ENCODE data around the gene DUS3L. TPM values are rescaled to one million over a fixed set of nuclear protein-coding genes. Genes with fewer than 3 reads are reported as not detected.

Gene DUS3L
- polyA plus RNA-seq, 1 experiment = 13.7 TPM

DNA sequence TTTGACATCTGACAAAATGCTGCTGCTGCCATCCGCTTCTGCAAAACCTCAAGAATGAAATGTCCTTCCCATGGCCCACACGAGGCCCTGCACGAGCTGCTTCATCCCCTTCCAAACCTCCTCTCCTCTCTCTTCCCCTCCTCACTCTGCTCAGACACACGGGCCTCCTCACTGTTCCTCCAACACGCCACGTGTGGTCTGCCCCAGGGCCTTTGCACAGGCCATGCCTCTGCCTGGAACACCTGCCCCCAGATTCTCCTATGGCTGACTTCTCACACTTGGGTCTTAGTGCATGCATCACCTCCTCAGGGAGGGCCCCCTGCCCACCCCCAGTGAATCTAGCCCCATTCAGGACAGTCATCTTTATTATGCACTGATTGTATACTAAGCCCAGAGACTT is 29.8 kb upstream of the DUS3L start:
- TF ChIP-seq, protein P1, sequence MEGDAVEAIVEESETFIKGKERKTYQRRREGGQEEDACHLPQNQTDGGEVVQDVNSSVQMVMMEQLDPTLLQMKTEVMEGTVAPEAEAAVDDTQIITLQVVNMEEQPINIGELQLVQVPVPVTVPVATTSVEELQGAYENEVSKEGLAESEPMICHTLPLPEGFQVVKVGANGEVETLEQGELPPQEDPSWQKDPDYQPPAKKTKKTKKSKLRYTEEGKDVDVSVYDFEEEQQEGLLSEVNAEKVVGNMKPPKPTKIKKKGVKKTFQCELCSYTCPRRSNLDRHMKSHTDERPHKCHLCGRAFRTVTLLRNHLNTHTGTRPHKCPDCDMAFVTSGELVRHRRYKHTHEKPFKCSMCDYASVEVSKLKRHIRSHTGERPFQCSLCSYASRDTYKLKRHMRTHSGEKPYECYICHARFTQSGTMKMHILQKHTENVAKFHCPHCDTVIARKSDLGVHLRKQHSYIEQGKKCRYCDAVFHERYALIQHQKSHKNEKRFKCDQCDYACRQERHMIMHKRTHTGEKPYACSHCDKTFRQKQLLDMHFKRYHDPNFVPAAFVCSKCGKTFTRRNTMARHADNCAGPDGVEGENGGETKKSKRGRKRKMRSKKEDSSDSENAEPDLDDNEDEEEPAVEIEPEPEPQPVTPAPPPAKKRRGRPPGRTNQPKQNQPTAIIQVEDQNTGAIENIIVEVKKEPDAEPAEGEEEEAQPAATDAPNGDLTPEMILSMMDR (IDR thresholded peaks at IDR 0.05; ENCODE audit: insufficient read depth, low read depth, low read length) = no peak
- H3K27me3 ChIP-seq (ENCODE audit: control insufficient read depth, insufficient read depth, low read length) = no peaks in the 10 kb centered on the region
- H3K4me3 ChIP-seq (ENCODE audit: low read depth, low read length) = no peak overlapping the region
- POLR2A ChIA-PET = no interaction called here
- no peak for DNase-seq (ENCODE audit: low read depth)
- CTCF ChIA-PET = interaction anchor here (4.7 kb wide), 1 partner anchor 17 kb away, joined by 21 read pairs; no protein-coding TSS in a partner anchor
- no peaks in the 10 kb centered on the region for H3K36me3 ChIP-seq (ENCODE audit: control insufficient read depth, insufficient read depth, low read length)

DNA sequence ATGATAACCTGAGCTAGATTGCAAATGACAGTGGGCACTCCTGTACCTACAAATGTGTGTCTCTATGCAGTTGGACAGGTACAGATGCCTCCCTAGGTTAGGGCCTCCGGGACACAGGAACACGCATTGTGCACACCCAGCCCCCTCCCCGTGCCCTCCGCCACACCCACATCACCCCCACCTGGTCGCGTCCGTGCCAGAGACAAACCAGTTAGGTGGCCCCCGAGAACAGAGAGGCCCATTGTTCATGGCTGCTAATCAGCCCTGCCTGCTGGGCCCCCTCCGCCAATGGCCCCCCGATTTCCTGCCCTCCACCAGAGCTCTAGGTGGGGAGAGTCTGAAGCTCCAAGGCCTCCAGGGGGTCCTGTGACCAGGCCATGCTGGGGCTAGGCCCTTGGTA is 27.6 kb upstream of the DUS3L start:
- CTCF ChIA-PET = interaction anchor here (0.5 to 1.1 kb wide), 2 partner anchors 11 to 14 kb away, joined by 3 to 4 read pairs; partner anchors contain the start of gene NRTN
- no peaks in the 10 kb centered on the region for H3K36me3 ChIP-seq (ENCODE audit: control insufficient read depth, insufficient read depth, low read length)
- TF ChIP-seq, protein P1 (IDR thresholded peaks at IDR 0.05; ENCODE audit: insufficient read depth, low read depth, low read length) = no peak
- peaks cover 3% of the 10 kb centered on the region; the same call in 1 of the 2 replicates for H3K27me3 ChIP-seq (ENCODE audit: control insufficient read depth, insufficient read depth, low read length)
- H3K4me3 ChIP-seq (ENCODE audit: low read depth, low read length) = no peak overlapping the region
- no peak for DNase-seq (ENCODE audit: low read depth)
- POLR2A ChIA-PET = no interaction called here

DNA sequence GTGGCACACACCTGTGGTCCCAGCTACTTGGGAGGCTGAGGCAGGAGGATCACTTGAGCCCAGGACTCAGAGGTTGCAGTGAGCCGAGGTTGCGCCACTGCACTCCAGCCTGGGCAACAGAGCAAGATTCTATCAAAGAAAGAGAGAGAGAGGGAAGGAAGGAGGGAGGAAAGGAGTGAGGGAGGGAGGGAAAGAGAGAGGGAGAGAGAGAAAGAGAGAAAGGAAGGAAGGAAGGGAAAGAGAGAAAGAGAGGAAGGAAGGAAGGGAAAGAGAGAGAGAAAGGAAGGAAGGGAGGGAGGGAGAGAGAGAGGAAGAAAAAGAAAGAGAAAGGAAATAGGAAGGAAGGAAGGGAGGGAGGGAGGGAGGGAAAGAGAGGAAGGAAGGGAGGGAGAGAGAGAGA is 26.3 kb upstream of the DUS3L start:
- H3K4me3 ChIP-seq (ENCODE audit: low read depth, low read length) = no peak overlapping the region
- ChIA-PET CTCF (interaction anchor here (1.1 kb wide), 1 partner anchor 13 kb away, joined by 3 read pairs; the partner anchor contains the start of gene NRTN), POLR2A (no interaction called here)
- H3K27me3 ChIP-seq (ENCODE audit: control insufficient read depth, insufficient read depth, low read length) = peaks cover 3% of the 10 kb centered on the region; the same call in 1 of the 2 replicates
- no peaks in the 10 kb centered on the region for H3K36me3 ChIP-seq (ENCODE audit: control insufficient read depth, insufficient read depth, low read length)
- DNase-seq (ENCODE audit: low read depth) = no peak
- TF ChIP-seq, protein P1 (IDR thresholded peaks at IDR 0.05; ENCODE audit: insufficient read depth, low read depth, low read length) = no peak

DNA sequence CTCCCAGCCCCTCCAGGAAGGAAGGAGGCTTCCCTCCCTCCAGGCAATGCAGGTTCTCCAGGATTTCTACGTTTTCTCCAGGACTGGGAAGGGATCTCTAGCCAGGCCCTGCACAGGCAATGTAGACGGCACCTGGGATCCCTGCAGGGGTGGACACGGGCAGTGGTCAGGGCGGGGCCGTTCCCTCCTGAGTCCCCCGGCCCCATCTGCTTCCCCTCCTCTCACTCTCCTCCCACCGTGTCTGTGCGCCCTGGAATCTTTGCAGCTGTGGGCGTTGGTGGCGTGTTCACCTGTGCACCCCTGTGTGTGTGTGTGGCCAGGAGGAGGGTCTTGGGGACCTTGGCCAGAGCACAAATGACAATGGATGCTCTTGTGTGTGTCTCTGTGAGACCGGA is 23.9 kb upstream of the DUS3L start:
- ChIA-PET POLR2A (no interaction called here), CTCF (interaction anchor here (0.5 to 1.3 kb wide), 2 partner anchors 11 to 20 kb away, joined by 3 to 5 read pairs; no protein-coding TSS in a partner anchor)
- Histone ChIP-seq H3K36me3 (ENCODE audit: control insufficient read depth, insufficient read depth, low read length) (no peaks in the 10 kb centered on the region), H3K27me3 (ENCODE audit: control insufficient read depth, insufficient read depth, low read length) (peaks cover 3% of the 10 kb centered on the region; the same call in 1 of the 2 replicates), H3K4me3 (ENCODE audit: low read depth, low read length) (no peak overlapping the region)
- no peak for DNase-seq (ENCODE audit: low read depth)
- TF ChIP-seq, protein P1 (IDR thresholded peaks at IDR 0.05; ENCODE audit: insufficient read depth, low read depth, low read length) = no peak

DNA sequence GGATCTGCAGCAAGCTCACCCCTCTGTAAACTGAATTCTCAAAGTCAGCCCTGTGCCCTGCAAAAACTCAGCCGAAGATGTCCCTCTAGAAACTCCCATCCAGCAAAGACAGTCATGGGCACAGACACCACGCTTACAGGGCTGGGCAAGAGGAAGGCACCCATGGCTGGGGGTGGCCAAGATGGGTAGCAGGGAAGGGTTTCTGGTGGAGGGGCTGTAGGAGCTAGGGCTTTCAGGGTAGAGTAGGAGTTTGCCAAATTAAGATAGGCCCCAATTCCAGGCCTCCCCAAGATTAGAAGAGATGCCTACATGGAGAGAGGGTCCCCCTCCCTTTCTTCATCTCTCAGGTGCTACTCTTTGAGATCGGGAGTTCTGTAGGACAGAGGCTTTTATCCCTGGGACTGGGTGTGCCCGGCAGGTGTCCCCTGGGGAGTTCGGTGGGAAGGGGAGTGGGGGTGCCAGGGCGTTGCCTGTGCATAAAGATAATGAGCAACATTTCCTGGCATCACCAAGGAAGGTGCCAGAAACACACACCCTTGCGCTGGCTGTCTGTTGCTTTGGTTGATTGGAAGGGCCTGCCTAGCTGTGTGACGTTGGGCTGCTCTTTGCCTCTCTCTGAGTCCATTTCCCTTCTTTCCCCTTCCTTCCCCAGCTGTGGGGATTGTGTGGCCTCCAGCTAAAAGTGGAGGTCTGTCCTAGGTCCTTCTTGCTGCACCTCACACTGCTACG is 23.3 kb upstream of the DUS3L start:
- peaks cover 3% of the 10 kb centered on the region; the same call in 1 of the 2 replicates for H3K27me3 ChIP-seq (ENCODE audit: control insufficient read depth, insufficient read depth, low read length)
- no peak for DNase-seq (ENCODE audit: low read depth)
- TF ChIP-seq, protein P1 (IDR thresholded peaks at IDR 0.05; ENCODE audit: insufficient read depth, low read depth, low read length) = no peak
- POLR2A ChIA-PET = no interaction called here
- CTCF ChIA-PET = interaction anchor here (0.5 to 1.3 kb wide), 2 partner anchors 10 to 20 kb away, joined by 3 to 5 read pairs; no protein-coding TSS in a partner anchor
- H3K4me3 ChIP-seq (ENCODE audit: low read depth, low read length) = no peak overlapping the region
- no peaks in the 10 kb centered on the region for H3K36me3 ChIP-seq (ENCODE audit: control insufficient read depth, insufficient read depth, low read length)

Measured in BJ (cell line).